Non-pigmented ciliary epithelial cell (primary cell): ENCODE data around the gene KCNK10.

ENCODE experiments used
- DNase-seq: peaks from one replicate; pipeline ENCODE4 v3.0.0-alpha.2; 2010; ENCODE audit warnings: low read depth

KCNK10 gene

DNA sequence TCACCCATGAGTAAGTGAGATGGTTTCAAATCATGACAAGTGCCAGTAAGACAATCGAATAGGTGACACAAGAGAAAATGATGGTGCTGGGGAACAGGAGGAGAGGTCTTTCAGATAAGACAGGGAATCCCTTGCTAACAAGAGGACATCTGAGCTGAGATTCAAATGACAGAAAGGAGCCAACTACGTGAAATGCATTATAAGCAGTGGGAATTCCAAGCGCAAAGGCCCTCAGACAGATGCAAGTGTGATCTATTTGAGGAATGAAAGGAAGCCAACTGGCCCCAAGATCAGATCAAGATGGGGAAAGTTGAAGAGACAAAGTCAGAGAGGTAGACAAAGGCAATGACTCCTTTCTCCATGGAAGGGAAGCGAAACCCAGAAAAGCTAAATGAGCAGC, 4.7 kb downstream of the KCNK10 start:
- DNase-seq: no peak

- DNase-seq: no peak
These were observed 6.5 kb downstream of the KCNK10 start for GRCh38 chr14:88316521-88316920.

DNA sequence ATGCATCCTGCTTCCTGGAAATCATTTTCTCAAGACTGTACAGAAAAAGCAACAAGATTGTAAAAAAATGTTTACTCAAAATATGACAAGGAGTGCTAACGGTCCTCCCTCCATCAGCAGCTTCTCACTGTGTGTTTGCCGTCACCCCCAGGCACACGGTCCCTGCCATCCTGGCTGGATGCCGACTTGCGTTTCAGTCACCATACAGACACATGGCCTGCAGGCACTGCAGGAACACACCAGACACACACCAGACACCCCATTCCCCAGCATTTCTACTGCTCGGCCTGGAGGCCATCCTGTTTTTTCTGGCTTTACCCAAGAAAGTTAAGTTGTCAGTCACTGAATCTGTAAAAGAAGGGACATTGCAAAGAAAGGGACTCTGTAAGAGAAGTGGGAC, 10.8 kb downstream of the KCNK10 start:
- DNase-seq: no peak

DNA sequence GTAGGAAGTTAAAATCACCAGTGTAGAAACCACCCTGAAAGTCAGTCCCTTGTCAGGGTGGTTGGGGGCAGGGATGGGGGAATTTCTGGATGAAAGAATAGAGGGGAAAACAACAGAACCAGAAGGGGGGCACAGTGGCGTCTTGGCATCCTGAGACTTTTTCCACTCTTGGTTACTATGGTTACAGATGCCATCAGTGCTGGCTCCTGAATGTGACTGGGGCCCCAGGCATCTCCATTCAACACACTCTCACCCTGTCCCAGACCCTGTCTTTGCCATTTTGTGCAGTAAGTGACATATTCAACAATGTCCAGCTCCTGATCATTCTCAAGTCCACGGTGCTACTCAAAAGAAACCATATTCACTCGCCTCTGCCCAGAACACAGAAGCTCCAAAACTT, 11.3 kb downstream of the KCNK10 start:
- DNase-seq: no peak

DNA sequence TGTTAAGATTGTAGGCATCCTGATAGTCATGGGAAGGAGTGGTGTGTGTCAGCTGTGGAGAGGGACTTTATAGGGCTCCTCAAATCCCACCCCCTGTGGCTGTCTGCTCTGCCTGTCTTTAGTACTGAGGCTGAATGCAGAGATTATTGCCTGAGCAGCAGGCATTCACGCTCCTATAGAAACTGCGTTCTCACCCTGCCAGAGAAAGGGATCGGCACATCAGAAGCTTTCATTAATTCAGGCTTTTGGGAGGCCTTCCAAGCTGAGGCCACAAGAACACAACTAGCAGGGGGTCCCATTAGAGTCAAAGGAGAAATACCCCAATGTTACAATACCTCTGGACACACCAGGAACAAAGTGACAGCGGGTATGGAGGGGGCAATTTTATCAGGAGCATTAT, 12.6 kb downstream of the KCNK10 start:
- DNase-seq: no peak

DNA sequence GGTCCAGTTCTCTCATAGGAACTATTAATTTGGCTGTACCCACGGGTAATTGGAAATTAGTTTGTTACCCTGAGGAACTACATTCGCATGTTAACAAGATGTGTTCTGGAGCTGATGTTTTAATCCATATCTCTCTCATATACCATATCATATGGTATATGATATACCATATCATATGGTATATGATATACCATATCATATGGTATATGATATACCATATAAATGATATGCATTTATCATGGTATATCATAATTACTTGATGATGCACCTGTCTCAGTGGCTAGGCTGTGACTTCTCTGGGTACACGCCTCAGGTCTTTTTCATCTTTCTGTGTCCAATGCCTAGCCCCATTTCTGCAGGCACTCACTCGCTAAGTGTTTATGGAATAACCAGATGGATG, 13.0 kb downstream of the KCNK10 start:
- no peak for DNase-seq

- DNase-seq: no peak
These were observed 17.3 kb downstream of the KCNK10 start for GRCh38 chr14:88305528-88306322.

DNA sequence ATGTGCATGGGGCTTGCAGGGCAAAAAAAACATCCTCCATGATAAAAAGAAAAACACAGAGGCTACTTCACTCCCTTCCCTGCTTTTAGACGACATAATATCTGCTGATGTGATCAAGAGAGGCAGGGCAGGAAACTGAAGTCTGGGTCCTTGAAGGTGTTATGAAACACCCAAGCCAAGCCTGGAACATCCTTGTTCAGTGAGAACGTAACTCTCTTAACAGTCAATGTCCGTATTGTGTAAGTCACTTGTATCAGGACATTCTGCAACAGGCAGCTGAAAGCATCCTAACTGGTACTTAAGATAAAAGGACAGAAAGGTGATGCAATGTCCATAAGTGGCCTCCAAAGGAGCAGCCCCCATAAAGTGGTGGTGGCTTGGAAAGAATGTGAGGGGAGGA, 20.0 kb downstream of the KCNK10 start:
- DNase-seq: no peak

DNA sequence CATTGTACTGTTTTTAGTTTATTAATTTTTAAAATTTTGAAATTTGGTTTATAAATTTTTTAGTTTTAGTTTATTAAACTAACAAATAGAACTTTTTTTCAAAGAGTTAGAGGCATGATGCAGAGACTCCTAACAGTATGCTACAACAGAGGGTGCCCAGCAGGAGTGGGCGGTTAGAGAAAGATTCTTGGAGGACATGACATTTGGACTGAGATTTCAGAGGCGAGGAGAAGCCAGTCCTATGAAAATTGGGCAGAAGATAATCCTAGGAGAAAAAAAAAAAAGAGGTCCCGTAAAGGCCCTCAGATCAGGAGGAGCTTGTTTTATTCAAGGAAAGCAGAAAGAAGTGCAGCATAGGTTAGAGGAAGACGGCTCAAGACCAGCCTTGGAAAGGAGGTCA, 21.7 kb downstream of the KCNK10 start:
- no peak for DNase-seq

DNA sequence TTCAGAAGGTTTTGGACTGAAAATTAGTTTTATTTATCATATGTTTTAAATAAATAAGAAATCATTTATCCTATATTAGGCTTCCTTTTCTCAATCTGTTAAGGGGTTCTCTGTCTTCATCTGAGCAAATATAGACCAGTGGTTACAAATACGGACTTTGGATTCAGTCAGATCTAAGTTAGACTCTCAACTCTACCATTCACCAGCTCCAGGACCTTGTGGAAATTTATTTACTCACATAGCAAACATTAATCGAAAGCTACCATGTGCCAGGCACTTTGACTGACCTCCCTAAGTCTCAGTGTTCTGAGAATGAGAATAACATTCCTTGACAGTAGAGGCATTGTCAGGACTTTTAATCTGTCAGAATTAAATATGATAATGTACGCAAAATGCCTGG, 22.3 kb downstream of the KCNK10 start:
- no peak for DNase-seq

- no peak for DNase-seq
These were observed 23.1 kb downstream of the KCNK10 start for GRCh38 chr14:88299865-88300530.

DNA sequence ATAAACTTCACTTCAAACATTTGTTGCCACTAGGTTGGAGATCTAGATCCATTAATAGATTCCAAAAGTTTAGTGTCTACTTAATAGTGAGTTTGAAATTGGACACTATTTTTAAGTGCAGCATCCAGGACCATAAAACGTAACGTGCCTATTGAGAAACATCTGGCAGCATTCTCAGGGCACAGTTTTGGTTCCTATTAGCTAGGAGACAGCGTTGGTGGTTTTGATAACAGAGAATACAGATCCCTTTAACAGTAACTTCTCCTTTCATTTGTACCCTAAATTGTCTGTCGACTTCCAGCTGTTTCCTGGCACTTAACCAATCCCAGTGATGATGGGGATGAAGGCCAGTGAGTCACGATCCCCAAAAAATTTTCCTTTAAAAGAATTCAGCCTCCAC, 25.8 kb downstream of the KCNK10 start:
- DNase-seq: no peak

GRCh38 chr14:88296351-88296750, 26.7 kb downstream of the KCNK10 start:
- DNase-seq: no peak

DNA sequence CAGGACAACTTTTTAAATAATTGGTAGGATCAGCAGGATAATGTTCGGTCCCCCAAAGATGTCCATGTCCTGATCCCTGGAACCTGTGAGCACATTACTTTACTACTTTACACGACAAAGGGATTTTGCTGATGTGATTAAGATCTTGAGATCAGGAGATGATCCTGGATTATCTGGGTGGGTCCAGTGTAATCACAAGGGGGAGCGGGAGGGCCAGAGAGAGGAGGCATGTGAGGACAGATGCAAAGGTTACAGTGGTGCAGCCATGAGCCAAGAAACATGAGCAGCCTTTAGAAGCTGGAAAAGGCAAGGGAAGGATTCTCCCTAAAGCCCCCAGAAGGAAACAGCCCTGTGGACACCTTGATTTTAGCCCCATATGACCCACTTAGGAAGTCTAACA, 33.1 kb downstream of the KCNK10 start:
- no peak for DNase-seq

DNA sequence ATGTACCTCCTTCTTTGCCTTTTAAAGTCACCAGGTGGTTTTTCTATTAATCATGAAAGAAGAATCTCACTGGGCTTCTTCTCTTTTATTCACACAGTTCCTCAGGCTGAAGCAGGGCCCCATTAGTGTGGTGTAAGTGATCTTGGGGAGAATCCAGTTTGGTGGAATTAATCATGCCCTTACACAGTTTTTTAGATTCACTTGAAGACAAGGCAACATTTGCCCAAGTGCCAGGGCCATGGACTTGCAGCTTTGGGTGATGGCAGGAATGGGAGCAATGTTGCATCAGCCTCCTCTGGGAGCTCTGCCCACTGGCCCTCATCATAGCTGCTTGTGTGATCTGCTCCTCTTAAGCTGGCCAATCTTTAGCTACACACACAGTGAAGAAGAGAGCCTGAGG, 33.8 kb downstream of the KCNK10 start:
- no peak for DNase-seq

- no peak for DNase-seq
These were observed 36.8 kb downstream of the KCNK10 start for GRCh38 chr14:88286309-88286708.

- no peak for DNase-seq
These were observed 41.6 kb downstream of the KCNK10 start for GRCh38 chr14:88281447-88281846.

GRCh38 chr14:88276923-88277596, 46.0 kb downstream of the KCNK10 start:
- no peak for DNase-seq

DNA sequence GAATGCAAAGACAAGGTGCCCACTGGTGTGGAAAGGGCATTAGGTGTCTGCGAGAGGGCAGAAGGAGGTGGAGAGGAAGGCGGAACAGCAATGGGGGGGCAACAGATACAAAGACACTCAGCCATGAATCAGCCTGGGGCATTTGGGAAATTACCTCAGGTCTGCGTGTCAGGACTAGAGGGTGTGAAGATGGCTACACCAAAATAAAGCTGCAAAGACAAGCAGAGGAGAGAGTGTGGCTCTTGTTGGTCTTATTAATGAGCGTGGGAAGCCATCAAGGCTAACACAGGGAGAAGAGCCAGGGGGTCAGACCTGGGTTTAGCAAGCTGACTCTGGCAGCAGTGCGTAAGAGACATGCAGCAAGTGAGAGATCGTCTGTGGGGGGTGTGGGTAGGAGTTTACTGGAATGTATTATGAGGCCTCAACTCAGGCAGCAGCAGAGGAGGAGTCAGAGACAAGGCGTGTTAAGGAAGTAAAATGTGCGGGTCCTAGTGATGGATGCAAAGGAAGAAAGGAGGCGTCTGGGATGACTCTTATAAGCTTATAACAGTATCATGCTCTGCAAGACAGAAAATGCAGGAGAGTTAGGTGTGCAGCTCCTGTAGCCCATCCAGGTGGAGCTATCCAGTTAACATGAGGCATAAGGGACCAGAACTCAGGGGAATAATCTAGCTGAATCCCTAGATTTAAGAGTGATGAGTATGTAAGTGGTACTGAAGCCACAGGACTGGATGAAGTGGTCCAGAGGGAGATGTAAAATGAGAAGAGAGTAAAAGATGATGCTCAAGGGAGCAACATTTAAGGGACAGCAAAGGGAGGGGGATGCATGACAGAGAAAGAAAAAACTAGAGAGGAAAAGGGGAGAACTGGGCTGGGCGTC, 50.4 kb downstream of the KCNK10 start:
- no peak for DNase-seq

DNA sequence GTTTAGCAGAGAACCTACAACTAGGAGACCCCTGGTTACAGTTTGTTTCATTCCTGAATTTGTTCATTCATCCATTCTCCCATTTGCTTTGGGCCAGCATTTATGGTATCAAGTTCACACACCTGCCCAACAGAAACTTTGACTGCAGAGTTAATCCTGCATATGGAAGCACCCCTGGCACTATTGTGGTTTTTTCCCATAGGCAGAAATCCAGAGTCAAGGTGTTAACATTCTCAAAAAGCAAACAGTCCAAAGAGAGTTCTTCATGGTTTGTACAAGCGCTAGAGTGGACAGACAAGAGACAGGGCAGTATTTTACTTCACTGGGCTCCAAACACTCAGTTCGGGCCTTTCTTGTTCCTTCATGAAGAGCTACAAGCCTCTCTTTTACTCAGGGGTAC, 51.9 kb downstream of the KCNK10 start:
- DNase-seq: no peak

DNA sequence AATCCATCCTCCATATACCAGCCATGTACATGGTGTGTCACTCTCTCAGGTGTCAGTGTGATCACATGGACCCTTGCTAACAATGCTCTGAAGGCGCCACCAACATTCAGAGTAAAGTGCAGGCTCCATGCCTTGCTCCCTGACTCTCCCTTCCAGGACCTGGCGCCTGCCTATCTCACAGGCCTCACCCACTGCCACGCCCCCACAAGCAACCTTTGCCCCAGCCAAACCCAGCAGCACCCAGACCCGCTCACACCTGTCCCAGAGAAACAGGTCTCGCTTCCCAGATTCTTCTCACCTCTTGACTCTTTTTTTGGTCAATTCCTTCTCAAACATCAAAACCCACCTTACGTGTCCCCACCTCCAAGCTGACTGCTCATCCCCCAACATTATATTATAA, 52.3 kb downstream of the KCNK10 start:
- DNase-seq: no peak

DNA sequence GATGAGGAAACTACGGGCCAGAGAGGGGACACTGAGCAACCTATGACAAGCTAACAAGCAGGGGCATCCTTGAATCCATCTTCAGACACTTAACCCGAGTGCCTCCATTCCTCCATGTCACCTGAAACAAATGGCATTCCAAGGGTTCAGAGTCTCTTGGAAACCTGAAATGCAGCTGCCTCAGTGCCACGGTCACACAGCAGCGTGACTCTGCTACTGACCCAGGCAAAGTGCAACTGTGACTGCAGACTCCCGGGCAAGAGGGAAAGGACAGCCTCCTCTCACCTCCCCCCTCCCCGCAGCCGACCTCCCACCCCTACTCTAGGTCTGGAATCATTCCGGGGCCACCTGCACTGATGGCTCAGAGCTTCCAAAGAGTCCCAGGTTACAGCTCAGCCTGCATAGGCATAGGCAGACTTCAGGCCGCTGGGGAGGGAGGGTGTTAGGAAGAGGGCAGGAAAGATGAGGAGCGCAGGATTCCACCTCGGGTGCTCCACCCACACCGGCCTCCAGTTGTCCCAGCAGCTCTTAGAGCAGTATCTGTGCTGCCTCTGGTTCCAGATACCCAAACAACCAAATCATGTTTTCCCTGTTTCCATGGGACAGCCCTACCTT, 53.2 kb downstream of the KCNK10 start:
- DNase-seq: no peak
